ELR (cell line): Measurements from ENCODE around the gene BCL2L2.
"Not testable (repeated sequence)": the region's sequence is repeated elsewhere in the genome, so short reads cannot be mapped to it uniquely, and the experiment has no call there.

Experiments used
- DNase-seq: peaks from one replicate; pipeline ENCODE4 v3.0.0-alpha.2; 2015; ENCODE audit warnings: low read depth

Gene BCL2L2

DNA sequence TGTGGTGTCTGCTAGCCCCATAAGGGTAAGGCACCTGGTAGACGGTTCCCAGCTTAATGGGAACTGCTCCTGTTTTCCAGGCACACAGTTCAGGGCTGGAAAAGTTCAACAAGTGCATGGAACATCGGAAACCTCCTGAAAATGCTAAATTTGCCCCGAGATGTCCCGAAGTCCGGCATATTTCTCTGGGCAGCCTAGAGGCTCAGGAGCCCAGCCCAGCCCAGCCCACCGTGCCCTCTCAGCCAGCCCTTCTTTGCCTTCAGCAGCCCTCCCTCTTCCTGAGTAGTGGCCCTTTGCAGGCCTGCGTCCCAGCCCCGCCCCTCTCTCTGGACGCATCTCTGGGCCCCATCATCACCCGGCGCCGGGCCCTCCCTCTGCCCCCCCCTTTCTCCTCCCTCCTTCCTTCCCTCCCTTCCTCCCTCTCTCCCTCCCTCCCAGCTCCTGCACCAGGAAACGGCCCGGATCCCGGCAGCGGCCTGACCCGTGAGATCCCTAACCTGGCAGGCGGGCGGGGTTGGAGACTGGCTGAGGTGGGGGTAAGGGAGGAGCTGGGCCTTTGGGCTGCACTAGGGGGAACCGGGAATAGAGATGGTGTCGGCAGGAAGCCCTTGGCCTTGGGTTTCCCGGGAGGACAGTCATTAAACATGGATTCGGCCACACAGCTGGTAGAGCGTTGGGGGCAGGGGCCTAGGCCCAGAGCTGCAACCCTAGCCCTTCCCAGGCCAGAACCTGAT, at the start of gene BCL2L2:
Gene BCL2L2, plus strand, starts transcription at position 422 of the 734 bp plus-strand sequence. CDS start 935 bp downstream, outside the sequence.
- DNase-seq: peak; percentile 91

GRCh38 chr14:23258256-23258655, 48.4 kb upstream of the BCL2L2 start:
- no peak for DNase-seq

GRCh38 chr14:23259426-23259825, 47.2 kb upstream of the BCL2L2 start:
- DNase-seq: no peak

- DNase-seq: not testable (repeated sequence)
Observed at GRCh38 chr14:23260849-23261248, 45.8 kb upstream of the BCL2L2 start.

DNA sequence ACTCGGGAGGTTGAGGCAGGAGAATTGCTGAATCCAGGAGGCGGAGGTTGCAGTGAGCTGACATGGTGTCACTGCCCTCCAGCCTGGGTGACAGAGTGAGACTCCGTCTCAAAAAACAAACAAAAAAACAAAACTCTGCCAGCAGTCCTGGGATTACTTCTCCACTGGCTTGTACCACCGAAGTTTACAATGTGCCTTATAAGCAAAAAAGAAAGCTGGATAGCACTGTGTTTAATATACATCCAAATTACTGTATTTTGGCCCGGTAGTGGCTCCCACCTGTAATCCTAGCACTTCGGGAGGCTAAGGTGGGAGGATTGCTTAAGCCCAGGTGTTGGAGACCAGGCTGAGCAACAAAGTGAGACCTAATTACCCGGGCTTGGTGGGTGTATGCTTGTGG, 37.4 kb upstream of the BCL2L2 start:
- DNase-seq: no peak

GRCh38 chr14:23275412-23275811, 31.2 kb upstream of the BCL2L2 start:
- DNase-seq: no peak

GRCh38 chr14:23277189-23277588, 29.4 kb upstream of the BCL2L2 start:
- no peak for DNase-seq

- DNase-seq: not testable (repeated sequence)
Observed at GRCh38 chr14:23277928-23278327, 28.7 kb upstream of the BCL2L2 start.

GRCh38 chr14:23281247-23281646, 25.4 kb upstream of the BCL2L2 start:
- DNase-seq: no peak

GRCh38 chr14:23284654-23285529, 21.7 kb upstream of the BCL2L2 start:
- peak; percentile 35 for DNase-seq

DNA sequence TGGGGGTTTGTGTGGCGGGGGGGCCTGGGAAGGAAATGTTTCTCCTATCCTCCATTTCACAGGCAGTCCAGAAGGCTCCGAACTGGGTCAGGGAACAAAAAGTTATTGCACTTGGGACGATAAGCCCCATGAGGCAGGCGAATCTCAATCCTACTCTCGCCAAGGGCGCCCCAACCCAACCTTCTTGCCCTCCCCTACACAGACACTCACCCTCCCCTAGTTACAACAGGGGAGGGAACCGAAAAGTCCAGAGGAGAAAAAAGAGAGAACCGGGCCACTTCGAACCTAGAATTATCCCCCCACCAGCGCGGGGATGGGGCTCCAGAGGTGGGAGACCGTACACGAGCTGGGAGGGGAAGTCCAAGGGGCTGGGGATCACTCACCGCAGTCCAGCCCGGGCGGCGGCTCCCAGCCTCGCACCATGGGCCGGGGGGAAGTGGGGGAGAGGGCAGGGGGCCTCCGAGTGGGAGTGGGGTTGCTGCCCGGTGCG, 21.1 kb upstream of the BCL2L2 start:
- no peak for DNase-seq

DNA sequence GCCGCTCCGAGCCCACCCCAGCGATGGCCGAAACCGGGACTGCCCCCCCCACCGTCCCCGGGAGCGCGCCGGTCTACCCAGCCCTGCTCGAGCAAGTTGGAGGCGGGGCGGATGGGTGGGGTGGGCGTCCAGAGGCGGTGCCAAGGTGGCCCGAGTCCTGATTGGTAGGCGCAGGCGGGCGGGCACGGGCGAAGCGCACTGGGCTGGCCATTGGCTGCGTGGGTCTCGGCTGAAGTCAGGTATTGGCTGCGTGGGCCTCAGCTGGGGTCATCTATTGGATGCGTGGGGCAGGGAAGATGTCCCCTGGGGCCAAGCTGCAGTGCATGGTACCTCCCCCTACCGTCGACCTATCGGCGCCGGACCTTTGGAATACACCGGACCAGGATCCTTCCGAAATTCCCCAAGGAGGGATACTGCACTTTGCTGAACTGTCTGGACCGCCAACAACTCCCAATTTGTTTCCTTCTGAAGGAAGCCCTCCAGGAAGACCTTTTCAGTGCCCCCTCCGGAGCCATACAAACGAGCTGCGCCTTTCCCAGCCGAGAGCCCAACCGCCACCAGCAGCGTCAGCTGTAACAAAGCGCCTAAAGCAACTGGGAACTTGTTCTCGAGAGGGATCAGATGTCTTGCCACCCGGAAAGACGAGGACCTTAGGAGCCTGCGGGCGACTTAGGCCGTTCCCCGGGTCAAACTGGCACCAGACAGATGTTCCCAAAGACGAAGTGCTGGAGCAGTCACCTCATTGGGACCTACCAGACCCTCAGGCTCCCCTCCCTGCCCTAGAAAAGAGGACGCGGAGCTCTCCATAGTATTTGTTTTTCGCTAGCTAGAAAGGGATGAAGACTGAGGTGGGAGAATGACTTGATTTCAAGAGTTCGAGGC, 20.4 kb upstream of the BCL2L2 start, which contains the start of gene HOMEZ:
Gene HOMEZ, minus strand, starts transcription at position 113 of the 882 bp plus-strand sequence. CDS start 180 bp downstream, outside the sequence.
- peak; percentile 98 for DNase-seq

- DNase-seq: no peak
Observed at GRCh38 chr14:23286902-23287479, 19.6 kb upstream of the BCL2L2 start.

- peak; percentile 64 for DNase-seq
Observed at GRCh38 chr14:23294734-23295561, 11.7 kb upstream of the BCL2L2 start.

DNA sequence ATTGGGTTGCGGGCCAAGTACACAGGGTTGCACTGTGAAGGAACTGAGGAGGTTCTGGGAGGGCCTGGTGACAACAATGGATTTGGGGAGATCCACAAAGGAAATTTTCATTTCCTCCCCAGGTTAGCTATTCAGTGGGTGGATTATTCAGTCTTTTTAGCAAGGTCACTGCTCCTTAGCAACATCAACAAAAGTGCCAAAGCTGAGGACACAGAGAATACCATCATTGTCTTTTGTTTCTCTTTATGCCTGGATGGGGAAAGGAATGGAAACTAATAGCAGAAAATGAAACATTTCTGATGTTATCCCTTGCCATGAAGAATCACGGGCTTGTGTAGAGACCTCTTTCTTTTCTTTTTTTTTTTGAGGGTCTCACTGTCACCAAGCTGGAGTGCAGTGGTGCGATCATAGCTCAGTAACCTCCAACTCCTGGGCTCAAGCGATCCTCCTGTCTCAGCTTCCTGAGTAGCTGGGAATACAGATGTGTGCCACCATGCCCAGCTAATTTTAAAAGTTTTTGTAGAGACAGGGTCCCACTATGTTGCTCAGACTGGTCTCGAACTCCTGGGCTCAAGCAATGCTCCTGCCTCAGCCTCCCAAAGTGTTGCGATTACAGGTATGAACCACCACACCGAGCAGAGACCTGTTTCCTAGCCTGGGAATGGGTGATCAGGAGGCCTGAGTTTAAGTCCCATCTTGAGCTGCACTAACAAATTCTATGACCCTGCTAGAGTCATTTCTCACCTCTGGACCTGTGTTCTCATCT, 10.4 kb upstream of the BCL2L2 start:
- no peak for DNase-seq

DNA sequence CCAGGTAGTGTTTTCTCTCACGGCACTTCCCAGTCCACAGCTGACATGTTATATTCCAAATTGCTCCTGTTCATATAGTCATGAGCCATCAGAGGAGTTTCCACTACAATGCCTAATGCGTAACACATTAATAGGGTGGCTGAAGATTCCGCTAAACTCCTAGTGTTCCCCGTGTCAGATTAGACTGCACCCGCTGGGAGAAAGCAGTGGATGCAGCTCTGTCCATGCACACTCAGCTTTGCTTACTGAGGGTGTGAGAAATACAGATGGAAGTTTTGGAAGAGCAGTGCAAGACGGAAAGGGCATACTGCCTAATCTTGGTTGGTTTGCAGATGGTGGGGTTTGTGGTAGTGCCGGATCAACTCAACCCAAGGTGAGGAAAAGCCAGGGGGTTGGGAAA, 9.5 kb upstream of the BCL2L2 start:
- DNase-seq: no peak

- DNase-seq: no peak
Observed at GRCh38 chr14:23297611-23298277, 8.9 kb upstream of the BCL2L2 start.

DNA sequence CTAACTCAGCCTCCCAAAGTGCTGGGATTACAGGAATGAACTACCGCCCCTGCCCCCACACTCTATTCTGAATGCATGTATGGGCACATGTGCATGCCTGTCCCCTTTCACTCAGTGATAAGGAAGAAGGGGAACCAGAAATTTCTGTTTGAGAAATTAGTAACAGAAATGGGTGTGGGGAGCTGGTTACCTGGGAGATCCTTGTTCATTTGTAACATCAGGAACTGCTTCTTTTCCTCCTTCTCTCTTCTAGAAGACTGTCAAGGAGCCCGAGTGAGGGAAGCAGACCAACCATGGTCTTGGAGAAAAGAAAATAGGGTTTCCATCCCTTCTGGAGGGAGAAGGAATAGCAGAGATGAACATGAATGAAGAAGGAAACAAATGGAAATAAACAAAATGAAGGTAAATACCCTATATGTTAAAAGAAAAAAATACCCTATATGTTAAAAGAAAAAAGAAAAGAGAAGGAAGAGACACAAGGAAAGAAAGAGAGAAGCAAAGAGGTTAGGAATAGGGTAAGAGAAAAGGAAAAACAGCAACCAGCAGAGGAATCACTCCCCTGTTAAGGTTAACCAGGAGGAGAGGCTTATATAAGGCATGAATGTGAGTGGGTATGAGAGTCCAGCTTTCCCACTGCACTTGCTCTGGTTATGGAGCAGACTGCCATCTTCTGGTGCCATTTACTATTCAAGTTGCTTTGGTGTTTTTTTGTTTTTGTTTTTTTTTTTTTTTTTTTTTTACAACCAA, 7.2 kb upstream of the BCL2L2 start:
- DNase-seq: peak; percentile 68
